Prostate gland (tissue), 2 donors: Measurements from ENCODE around the gene CDH9.

Source experiments
- CTCF ChIP-seq, 4 experiments: fragments of 200-600 bp in 2 of 4; fragments of 450-650 bp in 2 of 4; sonication (generic) in 2 of 4; IDR thresholded peaks; 1 replicate in 3 of 4; 2 replicates in 1 of 4; pipeline ENCODE4 v1.5.1; 2016 to 2019; ENCODE audit warnings: antibody characterized with exemption in 4 of 4, mild to moderate bottlenecking in 2 of 4, moderate library complexity in 2 of 4
- POLR2A ChIP-seq: fragments of 450-650 bp; IDR thresholded peaks from one replicate; pipeline ENCODE4 v1.6.1; 2016; ENCODE audit warnings: antibody characterized with exemption, mild to moderate bottlenecking
- POLR2AphosphoS5 ChIP-seq: sonication (generic); formaldehyde crosslinking; IDR thresholded peaks from one replicate; pipeline ENCODE4 v1.6.1; 2017; ENCODE audit warnings: antibody characterized with exemption

GRCh38 chr5:26986985-26987384 is 51.4 kb downstream of the CDH9 start:
- TF ChIP-seq CTCF (IDR thresholded peaks at IDR 0.05) (no peak), POLR2A (no peak), POLR2AphosphoS5 (no peak)
